Mesenchymal stem cell (in vitro differentiated cells and primary cell): Measurements from ENCODE around the gene TMEM121.
"Not testable (repeated sequence)": the region's sequence is repeated elsewhere in the genome, so short reads cannot be mapped to it uniquely, and the experiment has no call there.

Experiments
- DNase-seq: peaks from one replicate; pipeline ENCODE4 v3.0.0-alpha.2; 2013
- H2AFZ ChIP-seq: one replicate; pipeline ENCODE4 v1.6.1; 2013; ENCODE audit warnings: low read depth, mild to moderate bottlenecking, control low read depth, inconsistent platforms, low read length, moderate library complexity
- H2AK5ac ChIP-seq: 2 replicates; pipeline ENCODE4 v1.6.1; 2013; ENCODE audit warnings: low read length, moderate library complexity, mild to moderate bottlenecking, inconsistent platforms; ENCODE audit not compliant: severe bottlenecking
- H2BK120ac ChIP-seq: one replicate; pipeline ENCODE4 v1.6.1; 2013; ENCODE audit warnings: low read depth, mild to moderate bottlenecking, inconsistent platforms, low read length, moderate library complexity
- H2BK12ac ChIP-seq, 2 experiments: one replicate each; pipeline ENCODE4 v1.6.1; 2013; ENCODE audit warnings: inconsistent platforms in 2 of 2, low read length in 2 of 2, mild to moderate bottlenecking in 2 of 2, moderate library complexity in 2 of 2, control low read depth in 1 of 2
- H2BK15ac ChIP-seq: one replicate; pipeline ENCODE4 v1.6.1; 2013; ENCODE audit warnings: mild to moderate bottlenecking, low read depth, inconsistent platforms; ENCODE audit not compliant: poor library complexity, severe bottlenecking
- H2BK5ac ChIP-seq: 2 replicates; pipeline ENCODE4 v1.6.1; 2013; ENCODE audit warnings: low read depth, mild to moderate bottlenecking, low read length, control low read depth, inconsistent platforms; ENCODE audit not compliant: poor library complexity, severe bottlenecking
- H3K14ac ChIP-seq, 2 experiments: one replicate each; pipeline ENCODE4 v1.6.1; 2013; ENCODE audit warnings: inconsistent platforms in 2 of 2, low read length in 2 of 2, control low read depth in 1 of 2, mild to moderate bottlenecking in 1 of 2, moderate library complexity in 1 of 2
- H3K18ac ChIP-seq, 2 experiments: one replicate each; pipeline ENCODE4 v1.6.1; 2013; ENCODE audit warnings: inconsistent platforms in 2 of 2, low read length in 2 of 2, control low read depth in 1 of 2, low read depth in 1 of 2, mild to moderate bottlenecking in 1 of 2
- H3K23ac ChIP-seq, 2 experiments: one replicate each; pipeline ENCODE4 v1.6.1; 2013; ENCODE audit warnings: inconsistent platforms in 2 of 2, low read length in 2 of 2, mild to moderate bottlenecking in 2 of 2, moderate library complexity in 2 of 2, control low read depth in 1 of 2
- H3K27ac ChIP-seq: 2 replicates; pipeline ENCODE4 v1.5.1; 2013; ENCODE audit warnings: mild to moderate bottlenecking, moderate library complexity, low read length, control low read depth, inconsistent platforms; ENCODE audit not compliant: poor library complexity, severe bottlenecking
- H3K27me3 ChIP-seq, 2 experiments: 2 replicates each; pipeline versions ENCODE4 v1.6.1 to v1.7.0; 2013; ENCODE audit warnings: low read length in 2 of 2, mild to moderate bottlenecking in 2 of 2, moderate library complexity in 2 of 2, control low read depth in 1 of 2, inconsistent platforms in 1 of 2; ENCODE audit not compliant: control insufficient read depth in 1 of 2, insufficient read depth in 1 of 2
- H3K36me3 ChIP-seq, 2 experiments: 2 replicates each; pipeline versions ENCODE4 v1.6.1 to v1.7.0; 2013; ENCODE audit warnings: low read length in 2 of 2, control low read depth in 1 of 2, inconsistent platforms in 1 of 2, low read depth in 1 of 2, mild to moderate bottlenecking in 1 of 2; ENCODE audit not compliant: insufficient read depth in 2 of 2, control insufficient read depth in 1 of 2
- H3K4ac ChIP-seq, 2 experiments: one replicate each; pipeline ENCODE4 v1.6.1; 2013; ENCODE audit warnings: inconsistent platforms in 2 of 2, low read length in 2 of 2, mild to moderate bottlenecking in 2 of 2, moderate library complexity in 2 of 2, control low read depth in 1 of 2, low read depth in 1 of 2
- H3K4me1 ChIP-seq: 2 replicates; pipeline ENCODE4 v1.6.1; 2013; ENCODE audit warnings: low read depth, low read length, control low read depth; ENCODE audit not compliant: control insufficient read depth, insufficient read depth
- H3K4me2 ChIP-seq: 2 replicates; pipeline ENCODE4 v1.6.1; 2013; ENCODE audit warnings: low read length, mild to moderate bottlenecking, inconsistent platforms; ENCODE audit not compliant: poor library complexity, severe bottlenecking
- H3K4me3 ChIP-seq, 2 experiments: 2 replicates each; pipeline versions ENCODE4 v1.5.1 to v1.7.0; 2013; ENCODE audit warnings: low read length in 2 of 2, mild to moderate bottlenecking in 2 of 2, control low read depth in 1 of 2, low read depth in 1 of 2; ENCODE audit not compliant: insufficient read depth in 1 of 2
- H3K79me1 ChIP-seq: replicated peaks from 2 replicates; pipeline ENCODE4 v1.6.1; 2013; ENCODE audit warnings: mild to moderate bottlenecking, control low read depth, low read length, inconsistent platforms; ENCODE audit not compliant: poor library complexity, severe bottlenecking
- H3K9ac ChIP-seq: 2 replicates; pipeline ENCODE4 v1.7.0; 2013; ENCODE audit warnings: mild to moderate bottlenecking, low read length, moderate library complexity
- H3K9me3 ChIP-seq: 2 replicates; pipeline ENCODE4 v1.7.0; 2013; ENCODE audit warnings: mild to moderate bottlenecking, low read length; ENCODE audit not compliant: control insufficient read depth
- H4K8ac ChIP-seq: one replicate; pipeline ENCODE4 v1.6.1; 2013; ENCODE audit warnings: inconsistent platforms, mild to moderate bottlenecking, low read length, moderate library complexity
- H4K91ac ChIP-seq: one replicate; pipeline ENCODE4 v1.6.1; 2013; ENCODE audit warnings: mild to moderate bottlenecking, low read length, inconsistent platforms
- WGBS: methylation state at CpG from one replicate; pipeline ENCODE4 v1.1.7; 2013; ENCODE audit warnings: mixed read lengths; 5-methylcytosine and 5-hydroxymethylcytosine counted together

The TMEM121 gene

DNA sequence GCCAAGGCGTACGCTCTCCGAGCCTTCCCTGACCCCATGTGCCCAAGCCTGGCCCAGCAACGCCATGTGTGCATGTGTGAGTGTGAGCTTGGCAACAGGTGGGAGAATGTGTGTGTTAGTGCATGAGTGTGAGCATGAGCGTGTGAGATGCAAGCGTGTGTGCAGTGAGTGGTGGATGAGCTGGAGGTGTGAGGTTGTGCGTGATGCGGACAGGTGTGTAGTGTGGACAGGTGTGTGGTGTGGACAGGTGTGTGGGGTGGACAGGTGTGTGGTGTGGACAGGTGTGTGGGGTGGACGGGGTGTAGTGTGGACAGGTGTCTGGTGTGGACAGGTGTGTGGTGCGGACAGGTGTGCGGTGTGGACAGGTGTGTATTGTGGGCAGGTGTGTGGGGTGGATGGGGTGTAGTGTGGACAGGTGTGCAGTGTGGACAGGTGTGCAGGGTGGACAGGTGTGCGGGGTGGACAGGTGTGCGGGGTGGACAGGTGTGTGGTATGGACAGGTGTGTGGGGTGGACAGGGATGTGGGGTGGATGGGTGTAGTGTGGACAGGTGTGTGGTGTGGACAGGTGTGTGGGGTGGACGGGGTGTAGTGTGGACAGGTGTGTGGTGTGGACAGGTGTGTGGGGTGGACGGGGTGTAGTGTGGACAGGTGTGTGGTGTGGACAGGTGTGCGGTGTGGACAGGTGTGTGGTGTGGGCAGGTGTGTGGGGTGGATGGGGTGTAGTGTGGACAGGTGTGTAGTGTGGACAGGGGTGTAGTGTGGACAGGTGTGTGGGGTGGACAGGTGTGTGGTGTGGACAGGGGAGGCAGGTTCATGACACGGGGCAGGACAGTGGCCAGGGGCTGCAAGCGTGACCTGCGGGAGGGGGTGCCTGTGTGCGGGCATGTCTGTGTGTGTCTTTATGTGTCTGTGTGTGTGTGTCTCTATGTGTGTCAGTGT, 41.1 kb downstream of the TMEM121 start:
- H3K4me2 ChIP-seq, H4K91ac ChIP-seq, H3K23ac ChIP-seq, H2BK120ac ChIP-seq, H3K9ac ChIP-seq, H3K79me1 ChIP-seq, H3K4me1 ChIP-seq, H3K27ac ChIP-seq, H2AFZ ChIP-seq, H3K18ac ChIP-seq, H2BK15ac ChIP-seq, H3K9me3 ChIP-seq, H2BK12ac ChIP-seq, H2BK5ac ChIP-seq, H3K4ac ChIP-seq, DNase-seq, H4K8ac ChIP-seq, H2AK5ac ChIP-seq, H3K27me3 ChIP-seq, H3K36me3 ChIP-seq: not testable (repeated sequence)
- peak overlapping the region in 1 of 2 experiments; percentile 41 for H3K14ac ChIP-seq
- 89% methylated on average over 17 of the region's 20 CpGs for WGBS
- peak overlapping the region in 1 of 2 experiments; percentile 17 for H3K4me3 ChIP-seq

DNA sequence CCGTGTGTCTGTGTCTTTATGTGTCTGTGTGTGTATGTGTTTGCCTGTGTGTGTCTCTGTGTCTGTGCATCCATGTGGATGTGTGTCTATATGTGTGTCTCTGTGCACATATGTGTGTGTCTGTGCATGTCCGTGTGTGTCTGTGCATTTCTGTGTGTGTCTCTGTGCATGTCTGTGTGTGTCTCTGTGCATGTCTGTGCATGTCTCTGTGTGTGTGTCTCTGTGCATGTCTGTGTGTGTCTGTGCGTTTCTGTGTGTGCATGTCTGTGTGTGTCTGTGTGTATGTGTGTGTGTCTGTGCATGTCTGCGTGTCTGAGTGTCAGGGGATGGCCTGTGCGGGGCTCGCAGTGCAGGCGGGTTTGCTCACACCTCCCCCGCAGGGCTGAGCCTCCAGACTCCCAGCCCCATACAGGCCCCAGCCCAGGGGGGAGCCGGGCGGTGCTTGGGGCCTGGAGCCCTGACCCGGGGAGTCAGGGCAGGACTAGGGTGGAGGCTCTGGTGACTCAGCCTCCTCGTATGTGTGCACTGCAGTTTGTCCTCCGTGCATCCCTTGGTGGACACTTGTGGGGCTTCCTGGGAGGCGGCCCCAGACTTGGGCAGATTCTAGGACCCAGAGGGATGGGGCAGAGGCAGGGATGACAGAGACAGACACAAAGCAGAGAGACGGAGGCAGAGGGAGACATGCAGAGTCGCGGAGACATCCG, 41.9 kb downstream of the TMEM121 start:
- not testable (repeated sequence) for H4K8ac ChIP-seq, H3K27ac ChIP-seq, H3K27me3 ChIP-seq, H2BK120ac ChIP-seq, H3K18ac ChIP-seq, H3K23ac ChIP-seq, DNase-seq, H3K9ac ChIP-seq, H2AK5ac ChIP-seq, H3K36me3 ChIP-seq, H3K14ac ChIP-seq, H2AFZ ChIP-seq, H2BK5ac ChIP-seq, H4K91ac ChIP-seq, H2BK15ac ChIP-seq, H3K4me3 ChIP-seq, H2BK12ac ChIP-seq, H3K9me3 ChIP-seq, H3K4me2 ChIP-seq, H3K4me1 ChIP-seq, H3K4ac ChIP-seq, H3K79me1 ChIP-seq
- 85% methylated on average over 9 of the region's 18 CpGs for WGBS

DNA sequence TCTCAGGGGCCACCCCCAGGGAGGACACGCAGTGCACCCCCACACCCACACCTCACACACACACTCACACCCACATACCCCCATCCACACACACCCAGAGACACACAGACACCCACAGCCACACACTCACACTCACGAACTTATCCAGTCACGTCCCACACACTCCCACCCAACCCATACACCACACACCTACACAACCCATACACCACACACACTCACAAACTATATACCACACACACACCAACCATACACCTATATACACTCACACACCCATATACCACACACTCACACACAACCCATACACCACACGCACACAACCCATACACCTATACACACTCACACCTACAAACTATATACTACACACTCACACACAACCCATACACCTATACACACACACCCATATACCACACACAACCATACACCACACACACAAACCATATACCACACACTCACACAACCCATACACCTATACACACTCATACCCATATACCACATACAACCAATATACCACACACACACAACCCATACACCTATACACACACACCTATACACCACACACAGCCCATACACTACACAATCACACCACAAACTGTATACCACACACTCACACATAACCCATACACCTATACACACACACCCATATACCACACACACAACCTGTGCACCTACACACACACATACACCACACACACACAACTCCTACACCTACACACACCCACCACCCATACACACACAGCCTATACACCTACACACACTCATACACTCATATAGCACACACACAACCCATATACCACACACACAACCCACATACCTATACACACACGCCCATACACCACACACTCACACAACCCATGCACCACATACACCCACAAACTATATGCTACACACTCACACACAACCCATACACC, 42.7 kb downstream of the TMEM121 start:
- H3K79me1 ChIP-seq: no peaks in the 10 kb centered on the region
- no peak overlapping the region for H2AK5ac ChIP-seq
- no peak overlapping the region for H3K14ac ChIP-seq
- no peak overlapping the region for H3K23ac ChIP-seq
- no peak overlapping the region for H3K4ac ChIP-seq
- WGBS: 94% methylated on average over 4 of the region's 5 CpGs
- H2BK15ac ChIP-seq: no peak overlapping the region
- H4K8ac ChIP-seq: no peak overlapping the region
- no peak overlapping the region for H3K4me3 ChIP-seq
- H3K4me2 ChIP-seq: no peak overlapping the region
- H3K9ac ChIP-seq: no peak overlapping the region
- H4K91ac ChIP-seq: no peak overlapping the region
- no peak overlapping the region for H3K27ac ChIP-seq
- H3K27me3 ChIP-seq: no peaks in the 10 kb centered on the region
- no peaks in the 10 kb centered on the region for H3K9me3 ChIP-seq
- no peak overlapping the region for H2BK5ac ChIP-seq
- H2AFZ ChIP-seq: no peak overlapping the region
- no peaks in the 10 kb centered on the region for H3K36me3 ChIP-seq
- no peak for DNase-seq
- no peak overlapping the region for H2BK12ac ChIP-seq
- no peak overlapping the region for H3K18ac ChIP-seq
- no peaks in the 10 kb centered on the region for H3K4me1 ChIP-seq
- no peak overlapping the region for H2BK120ac ChIP-seq
